DND-41 (cell line): ENCODE results near the gene ADAMTS13.

Experiments
- ATAC-seq: fragments of 200-7000 bp; cut with Tn5 transposase; 3 replicates; pipeline ENCODE4 v1.9.1; 2021; ENCODE audit warnings: low read depth; ENCODE audit not compliant: insufficient read depth
- DNase-seq: peaks from one replicate; pipeline ENCODE4 v3.0.0-alpha.2; 2020
- H2AFZ ChIP-seq: 2 replicates; pipeline ENCODE4 v1.6.0; 2012; ENCODE audit warnings: low read depth, low read length
- H3K27ac ChIP-seq: 2 replicates; pipeline ENCODE4 v1.5.1; 2012; ENCODE audit warnings: low read length, inconsistent platforms
- H3K27me3 ChIP-seq: fragments of 200-600 bp; sonication (generic); 2 replicates; pipeline ENCODE4 v1.6.0; 2012; ENCODE audit warnings: low read length, mild to moderate bottlenecking, inconsistent platforms; ENCODE audit not compliant: insufficient read depth, poor library complexity
- H3K36me3 ChIP-seq: 2 replicates; pipeline ENCODE4 v1.5.1; 2012; ENCODE audit warnings: low read length, inconsistent platforms; ENCODE audit not compliant: insufficient read depth
- H3K4me1 ChIP-seq: 2 replicates; pipeline ENCODE4 v1.5.1; 2012; ENCODE audit warnings: mild to moderate bottlenecking, low read length; ENCODE audit not compliant: insufficient read depth
- H3K4me2 ChIP-seq: 2 replicates; pipeline ENCODE4 v1.6.0; 2012; ENCODE audit warnings: mild to moderate bottlenecking, moderate library complexity, low read length, inconsistent platforms; ENCODE audit not compliant: insufficient read depth
- H3K4me3 ChIP-seq, 2 experiments: fragments of 200-600 bp in 1 of 2; shearing (Covaris generic) in 1 of 2; 2 replicates each; pipeline ENCODE4 v1.5.1; 2012 to 2016; ENCODE audit warnings: inconsistent platforms in 2 of 2, low read length in 2 of 2, mild to moderate bottlenecking in 2 of 2, low read depth in 1 of 2, moderate library complexity in 1 of 2
- H3K79me2 ChIP-seq: 2 replicates; pipeline ENCODE4 v1.6.0; 2012; ENCODE audit warnings: low read length, inconsistent platforms; ENCODE audit not compliant: insufficient read depth
- H3K9ac ChIP-seq: 2 replicates; pipeline ENCODE4 v1.6.0; 2012; ENCODE audit warnings: low read depth, mild to moderate bottlenecking, inconsistent platforms, low read length, moderate library complexity
- H3K9me3 ChIP-seq: 2 replicates; pipeline ENCODE4 v1.5.1; 2012; ENCODE audit warnings: low read length, moderate library complexity, mild to moderate bottlenecking, inconsistent platforms; ENCODE audit not compliant: insufficient read depth, severe bottlenecking
- H4K20me1 ChIP-seq: 2 replicates; pipeline ENCODE4 v1.6.0; 2012; ENCODE audit warnings: low read length; ENCODE audit not compliant: insufficient read depth
- EZH2 ChIP-seq: IDR thresholded peaks from 3 replicates; pipeline ENCODE4 v1.6.1; 2012; ENCODE audit warnings: borderline replicate concordance, low read depth, mild to moderate bottlenecking, moderate library complexity, low read length, inconsistent platforms; ENCODE audit not compliant: severe bottlenecking
- TF ChIP-seq, protein P1 (sequence below): IDR thresholded peaks from 2 replicates; pipeline ENCODE4 v1.5.1; 2012; ENCODE audit warnings: borderline replicate concordance, low read length, moderate library complexity, mild to moderate bottlenecking; ENCODE audit not compliant: poor library complexity, severe bottlenecking; ENCODE audit errors: extremely low read depth

ADAMTS13 gene

GRCh38 chr9:133475292-133476012 is 53.3 kb downstream of the ADAMTS13 start:
- Histone ChIP-seq H3K36me3 (peaks cover 24% of the 10 kb centered on the region), H3K27ac (no peak overlapping the region)
- no peak for ATAC-seq

DNA sequence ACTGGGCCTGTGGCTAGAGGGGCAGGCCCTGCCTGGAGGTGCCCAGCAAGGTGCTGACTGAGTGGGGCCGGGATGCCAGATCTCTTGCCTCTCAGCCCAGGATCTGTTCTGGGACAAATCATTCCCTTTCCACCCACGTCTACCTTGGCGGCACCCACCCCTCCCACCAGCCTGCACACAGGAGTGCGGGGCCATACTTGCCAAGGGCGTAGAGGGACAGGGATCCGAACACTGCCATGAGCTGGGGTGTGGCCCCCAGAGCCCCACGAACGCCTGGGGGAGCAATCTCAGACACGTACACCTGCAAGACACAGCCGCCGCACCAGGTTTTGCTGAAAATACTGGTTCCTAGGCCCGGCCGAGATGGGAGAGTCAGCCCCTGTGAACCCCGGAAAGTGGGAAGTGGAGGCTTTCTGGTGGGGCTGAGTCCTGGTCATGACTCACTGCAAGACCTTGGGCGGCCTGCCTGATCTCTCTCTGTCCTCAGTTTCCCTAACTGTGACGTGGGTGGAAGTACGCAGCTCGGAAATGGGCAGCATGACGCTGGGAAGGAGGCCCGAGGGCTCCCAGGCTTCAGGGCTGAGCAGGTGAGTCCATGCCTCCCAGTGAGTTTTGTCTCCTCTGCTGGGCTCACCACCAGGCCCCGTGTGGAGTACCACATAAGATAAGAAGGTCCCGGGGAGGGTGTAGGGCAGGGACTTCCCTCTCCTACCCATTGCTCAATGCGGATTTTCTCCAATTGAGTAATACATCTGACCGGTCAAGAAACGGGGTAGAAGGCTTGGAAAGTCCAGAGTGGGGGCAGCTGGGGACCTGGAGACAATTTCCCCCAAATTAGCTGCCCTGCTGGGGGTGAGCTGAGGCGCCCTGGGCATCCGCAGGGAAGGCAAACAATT is 54.1 kb downstream of the ADAMTS13 start:
- DNase-seq: no peak
- Histone ChIP-seq H3K9ac (no peak overlapping the region), H3K4me3 (no peak overlapping the region), H3K4me2 (no peak overlapping the region), H3K36me3 (peaks cover 24% of the 10 kb centered on the region), H3K27ac (no peak overlapping the region), H3K9me3 (no peaks in the 10 kb centered on the region), H2AFZ (no peak overlapping the region), H3K79me2 (0 out of 2 replicates have a peak, but pooled peaks cover 3% of the 10 kb centered on the region), H4K20me1 (no peaks in the 10 kb centered on the region), H3K27me3 (no peaks in the 10 kb centered on the region), H3K4me1 (peaks cover 25% of the 10 kb centered on the region)
- ATAC-seq: no peak
- TF ChIP-seq, protein P1, sequence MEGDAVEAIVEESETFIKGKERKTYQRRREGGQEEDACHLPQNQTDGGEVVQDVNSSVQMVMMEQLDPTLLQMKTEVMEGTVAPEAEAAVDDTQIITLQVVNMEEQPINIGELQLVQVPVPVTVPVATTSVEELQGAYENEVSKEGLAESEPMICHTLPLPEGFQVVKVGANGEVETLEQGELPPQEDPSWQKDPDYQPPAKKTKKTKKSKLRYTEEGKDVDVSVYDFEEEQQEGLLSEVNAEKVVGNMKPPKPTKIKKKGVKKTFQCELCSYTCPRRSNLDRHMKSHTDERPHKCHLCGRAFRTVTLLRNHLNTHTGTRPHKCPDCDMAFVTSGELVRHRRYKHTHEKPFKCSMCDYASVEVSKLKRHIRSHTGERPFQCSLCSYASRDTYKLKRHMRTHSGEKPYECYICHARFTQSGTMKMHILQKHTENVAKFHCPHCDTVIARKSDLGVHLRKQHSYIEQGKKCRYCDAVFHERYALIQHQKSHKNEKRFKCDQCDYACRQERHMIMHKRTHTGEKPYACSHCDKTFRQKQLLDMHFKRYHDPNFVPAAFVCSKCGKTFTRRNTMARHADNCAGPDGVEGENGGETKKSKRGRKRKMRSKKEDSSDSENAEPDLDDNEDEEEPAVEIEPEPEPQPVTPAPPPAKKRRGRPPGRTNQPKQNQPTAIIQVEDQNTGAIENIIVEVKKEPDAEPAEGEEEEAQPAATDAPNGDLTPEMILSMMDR: no peak
- no peak for TF ChIP-seq EZH2

More at GRCh38 chr9:133475292-133476012, 53.3 kb downstream of the ADAMTS13 start:
- Histone ChIP-seq H3K27me3 (no peaks in the 10 kb centered on the region), H3K79me2 (0 out of 2 replicates have a peak, but pooled peaks cover 3% of the 10 kb centered on the region), H3K9ac (no peak overlapping the region), H2AFZ (no peak overlapping the region), H3K9me3 (no peaks in the 10 kb centered on the region), H4K20me1 (no peaks in the 10 kb centered on the region), H3K4me3 (no peak overlapping the region), H3K4me1 (peaks cover 25% of the 10 kb centered on the region), H3K4me2 (no peak overlapping the region)
- TF ChIP-seq EZH2: no peak
- DNase-seq: no peak

DNA sequence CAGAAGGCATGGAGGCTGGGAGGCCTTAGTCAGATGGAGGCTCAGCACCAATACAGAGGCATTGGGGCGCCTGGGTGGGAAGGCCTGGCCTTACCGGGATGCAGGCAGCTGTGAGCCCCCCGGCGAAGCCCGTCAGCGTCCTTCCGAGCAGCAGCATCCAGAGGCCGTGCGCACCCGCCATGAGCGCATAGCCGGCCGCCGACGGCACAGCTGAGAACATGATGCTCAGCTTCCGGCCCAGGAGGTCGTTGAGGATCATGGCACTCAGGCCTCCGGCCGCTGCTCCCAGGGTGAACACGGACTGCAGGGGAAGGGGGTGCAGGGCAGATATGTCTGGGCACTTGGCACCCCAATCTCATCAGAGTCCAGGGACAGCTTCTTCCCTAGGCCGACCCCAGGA is 54.8 kb downstream of the ADAMTS13 start:
- TF ChIP-seq, protein P1: no peak
- no peak for TF ChIP-seq EZH2
- Histone ChIP-seq H3K9ac (no peak overlapping the region), H3K4me2 (no peak overlapping the region), H3K27ac (no peak overlapping the region), H3K9me3 (no peaks in the 10 kb centered on the region), H4K20me1 (no peaks in the 10 kb centered on the region), H3K79me2 (0 out of 2 replicates have a peak, but pooled peaks cover 3% of the 10 kb centered on the region), H3K27me3 (no peaks in the 10 kb centered on the region), H3K36me3 (peaks cover 20% of the 10 kb centered on the region), H3K4me3 (no peak overlapping the region), H2AFZ (no peak overlapping the region), H3K4me1 (peaks cover 25% of the 10 kb centered on the region)
- no peak for DNase-seq
- ATAC-seq: no peak

DNA sequence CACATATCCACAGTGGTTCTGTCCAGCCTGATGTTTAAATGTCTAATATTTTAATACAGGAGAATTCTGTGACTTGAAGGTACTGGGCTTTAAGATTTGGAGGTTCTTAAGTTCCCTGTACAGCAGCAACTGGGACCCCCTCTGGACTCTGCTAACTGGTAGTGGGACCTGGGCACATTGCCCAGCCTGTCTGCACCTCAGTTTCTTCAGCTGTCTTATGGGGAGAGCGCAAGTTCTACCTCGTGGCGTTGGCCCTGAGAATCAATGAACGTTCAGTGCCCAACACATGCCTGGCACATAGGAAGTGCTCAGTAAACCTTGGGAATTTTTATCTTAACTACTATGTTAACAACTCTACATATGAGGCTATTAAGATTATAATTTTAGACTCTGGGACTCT is 55.3 kb downstream of the ADAMTS13 start:
- Histone ChIP-seq H3K36me3 (peaks cover 20% of the 10 kb centered on the region), H3K79me2 (0 out of 2 replicates have a peak, but pooled peaks cover 3% of the 10 kb centered on the region), H3K4me1 (peaks cover 25% of the 10 kb centered on the region), H2AFZ (no peak overlapping the region), H4K20me1 (no peaks in the 10 kb centered on the region), H3K4me3 (no peak overlapping the region), H3K9me3 (no peaks in the 10 kb centered on the region), H3K27me3 (no peaks in the 10 kb centered on the region), H3K27ac (no peak overlapping the region), H3K4me2 (peak overlapping the region; percentile 99), H3K9ac (no peak overlapping the region)
- no peak for ATAC-seq
- TF ChIP-seq EZH2: no peak
- TF ChIP-seq, protein P1: no peak
- no peak for DNase-seq
